ENCODE data around the gene FAM83D.

GRCh38 chr20:38985603-38986170 lies 59.5 kb downstream of the FAM83D start:
- TF ChIP-seq EZH2 (IDR thresholded peaks at IDR 0.05; ENCODE audit: borderline replicate concordance, insufficient read depth, low read depth, low read length, poor library complexity, severe bottlenecking): no peak
- TF ChIP-seq CTCF (IDR thresholded peaks at IDR 0.05): no peak
